Stomach (tissue), 4 donors: ENCODE results near the gene GOT2.

ENCODE experiments used
- CTCF ChIP-seq, 7 experiments: fragments of 450-650 bp in 4 of 7; fragments of 200-600 bp in 3 of 7; sonication (generic) in 3 of 7; IDR thresholded peaks; one replicate each; pipeline ENCODE4 v1.5.1; 2016 to 2019; ENCODE audit warnings: antibody characterized with exemption in 7 of 7, control low read depth in 2 of 7, mild to moderate bottlenecking in 1 of 7
- POLR2AphosphoS5 ChIP-seq, 3 donors: sonication (generic); formaldehyde crosslinking; IDR thresholded peaks; one replicate each; pipeline ENCODE4 v1.6.1; 2016; ENCODE audit warnings: antibody characterized with exemption in 3 of 3

GRCh38 chr16:58767581-58767980 is 33.5 kb upstream of the GOT2 start:
- TF ChIP-seq CTCF (IDR thresholded peaks at IDR 0.05) (no peak), POLR2AphosphoS5 (IDR thresholded peaks at IDR 0.05) (no peak)
